Measurements from ENCODE around the gene SREK1.
A peak's percentile ranks its signal among the peaks of the same experiment; 100 is the strongest.
"Not testable (repeated sequence)": the region's sequence is repeated elsewhere in the genome, so short reads cannot be mapped to it uniquely, and the experiment has no call there.

Gene SREK1
- total RNA-seq, result 205 to 262 (median 248) reads per million in 4 donors

- peak; percentile 75 to 91 (median 83) for DNase-seq
Observed at GRCh38 chr5:66144074-66144833, at the start of gene SREK1. Gene SREK1, plus strand, starts transcription at chr5:66144300. Its CDS starts 77 bp downstream, at chr5:66144377.

- DNase-seq, result no peak
Observed at GRCh38 chr5:66100851-66101250, 43.2 kb upstream of the SREK1 start.

GRCh38 chr5:66113160-66113559 lies 30.9 kb upstream of the SREK1 start:
- no peak for DNase-seq

- no peak for DNase-seq
Observed at GRCh38 chr5:66118304-66118703, 25.8 kb upstream of the SREK1 start.

- DNase-seq, result no peak
Observed at GRCh38 chr5:66122379-66123034, 21.6 kb upstream of the SREK1 start.

GRCh38 chr5:66129144-66129543 lies 15.0 kb upstream of the SREK1 start:
- no peak for DNase-seq

GRCh38 chr5:66130493-66130892 lies 13.6 kb upstream of the SREK1 start:
- DNase-seq, result no peak

GRCh38 chr5:66134407-66134861 lies 9.7 kb upstream of the SREK1 start:
- DNase-seq, result no peak

GRCh38 chr5:66136053-66136452 lies 8.0 kb upstream of the SREK1 start:
- DNase-seq, result no peak

- not testable (repeated sequence) for DNase-seq
Observed at GRCh38 chr5:66136944-66137343, 7.2 kb upstream of the SREK1 start.

- no peak for DNase-seq
Observed at GRCh38 chr5:66138637-66139317, 5.3 kb upstream of the SREK1 start.

GRCh38 chr5:66139318-66139712 lies 4.8 kb upstream of the SREK1 start:
- no peak for DNase-seq

GRCh38 chr5:66142417-66142816 lies 1.7 kb upstream of the SREK1 start:
- no peak for DNase-seq

- DNase-seq, result no peak
Observed at GRCh38 chr5:66143473-66144073, 527 bp upstream of the SREK1 start.

GRCh38 chr5:66144834-66145390 lies 812 bp downstream of the SREK1 start:
- no peak for DNase-seq

GRCh38 chr5:66145737-66146136 lies 1.6 kb downstream of the SREK1 start:
- no peak for DNase-seq

GRCh38 chr5:66149950-66150349 lies 5.8 kb downstream of the SREK1 start:
- DNase-seq, result no peak

GRCh38 chr5:66151030-66151429 lies 6.9 kb downstream of the SREK1 start:
- DNase-seq, result no peak

- no peak for DNase-seq
Observed at GRCh38 chr5:66151491-66151890, 7.4 kb downstream of the SREK1 start.

- no peak for DNase-seq
Observed at GRCh38 chr5:66157046-66157445, 12.9 kb downstream of the SREK1 start.

GRCh38 chr5:66161356-66161755 lies 17.3 kb downstream of the SREK1 start:
- DNase-seq, result no peak

GRCh38 chr5:66164044-66164790 lies 20.1 kb downstream of the SREK1 start:
- no peak for DNase-seq

All from T-helper 1 cell (primary cell).